NCI-H2081 (cell line): ENCODE results near the gene FGGY.
A peak's percentile ranks its signal among the peaks of the same experiment; 100 is the strongest.
"Not testable (repeated sequence)": the region's sequence is repeated elsewhere in the genome, so short reads cannot be mapped to it uniquely, and the experiment has no call there.

Source experiments
- DNase-seq, 2 experiments: peaks; one replicate each; lab custom pipeline; 2025; lab: John Stamatoyannopoulos, UW

Gene FGGY

GRCh38 chr1:59484096-59484495 lies 187.2 kb downstream of the FGGY start:
- DNase-seq, result no peak

DNA sequence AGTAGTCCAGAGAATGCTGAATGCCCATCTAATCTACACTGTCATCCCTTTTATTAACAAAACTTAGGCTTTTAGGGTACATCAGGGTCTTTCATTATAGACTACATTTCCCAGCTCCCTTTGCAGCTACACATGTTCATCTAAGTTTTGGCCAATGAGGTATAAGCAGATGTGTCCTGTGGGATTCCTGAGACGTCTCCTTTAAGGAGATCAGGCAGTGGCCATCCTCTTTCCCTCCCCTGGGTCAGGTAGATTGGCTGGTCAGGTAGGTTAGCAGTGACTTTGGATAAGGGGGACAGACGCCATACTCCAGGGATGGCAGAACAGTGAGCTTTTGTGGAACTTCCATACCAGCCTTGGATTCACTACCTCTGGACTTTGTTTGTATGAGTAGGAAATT lies 188.3 kb downstream of the FGGY start:
- DNase-seq, result no peak

- no peak for DNase-seq
These were observed 189.1 kb downstream of the FGGY start for GRCh38 chr1:59485949-59486348.

DNA sequence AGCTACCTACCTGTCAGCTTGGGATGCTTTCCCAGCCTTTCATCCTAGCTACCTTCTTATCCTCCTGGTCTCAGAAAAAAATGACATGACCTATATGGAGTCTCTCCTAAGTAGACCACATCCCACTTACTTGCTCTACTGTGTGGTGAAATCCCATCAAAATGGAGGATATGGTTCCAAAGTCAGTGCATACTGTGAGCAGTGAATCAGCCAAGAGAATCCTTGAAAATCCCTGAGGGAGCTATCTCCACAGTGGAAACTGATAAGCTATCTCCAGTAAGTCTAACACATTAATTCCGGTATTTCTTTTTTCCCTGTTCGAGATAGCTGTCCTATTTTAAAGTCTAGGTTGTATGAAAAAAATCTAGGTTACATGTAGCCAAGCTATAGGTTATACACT lies 189.7 kb downstream of the FGGY start:
- DNase-seq, result no peak

- no peak for DNase-seq
These were observed 190.6 kb downstream of the FGGY start for GRCh38 chr1:59487335-59488031.

DNA sequence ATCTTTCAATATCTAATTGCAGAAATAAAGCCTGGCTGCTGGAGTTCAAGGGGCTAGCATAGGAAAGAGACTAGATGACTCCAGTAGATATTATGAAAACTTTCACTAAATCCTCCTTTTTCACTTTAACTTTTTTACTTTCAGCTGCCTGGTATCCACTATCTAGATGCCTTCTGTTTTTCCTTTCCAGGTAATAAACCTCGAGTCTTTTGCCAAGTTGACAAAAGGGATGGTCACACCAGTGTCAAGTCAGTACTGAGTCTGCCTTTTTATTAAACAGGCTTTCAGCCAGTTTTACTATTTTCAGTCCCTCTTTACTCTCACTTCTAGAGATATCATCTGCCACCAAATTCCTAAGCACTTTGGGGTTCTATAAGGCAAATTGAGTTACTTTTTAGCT lies 195.6 kb downstream of the FGGY start:
- DNase-seq, result no peak

GRCh38 chr1:59494145-59494833 lies 197.4 kb downstream of the FGGY start:
- no peak for DNase-seq

DNA sequence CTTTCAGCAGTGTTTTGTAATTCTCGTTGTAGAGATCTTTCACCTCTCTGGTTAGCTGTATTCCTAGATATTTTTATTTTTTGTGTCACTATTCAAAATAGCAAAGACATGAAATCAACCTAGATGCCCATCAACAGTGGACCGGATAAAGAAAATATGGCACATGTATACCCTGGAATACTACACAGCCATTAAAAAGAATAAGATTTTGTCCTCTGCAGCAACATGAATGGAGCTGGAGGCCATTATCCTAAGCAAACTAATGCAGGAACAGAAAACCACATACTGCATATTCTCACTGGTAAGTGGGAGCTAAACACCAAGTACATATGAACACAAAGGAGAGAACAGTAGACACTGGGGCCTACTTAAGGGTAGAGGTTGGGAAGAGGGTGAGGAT lies 199.3 kb downstream of the FGGY start:
- DNase-seq, result not testable (repeated sequence)

GRCh38 chr1:59497616-59498015 lies 200.7 kb downstream of the FGGY start:
- no peak for DNase-seq

DNA sequence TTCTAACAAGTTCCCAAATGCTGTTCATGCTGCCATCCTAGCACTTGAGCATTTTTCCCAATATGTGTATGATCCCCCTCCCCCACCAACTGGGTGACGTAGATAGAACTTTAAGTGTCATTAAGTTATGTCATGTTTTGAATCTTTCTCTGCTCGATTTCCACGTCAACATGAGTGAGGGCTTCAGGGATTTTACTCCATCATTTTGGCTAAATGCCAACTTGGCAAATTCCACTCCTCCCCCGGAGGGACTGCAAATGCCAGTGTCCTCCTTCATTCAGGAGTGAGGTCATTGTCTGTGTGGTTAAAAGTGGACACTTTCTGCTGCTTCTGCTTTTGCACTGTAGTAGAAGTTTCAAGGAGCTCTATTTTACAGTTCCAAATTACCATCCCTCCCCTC lies 201.7 kb downstream of the FGGY start:
- DNase-seq, result no peak

DNA sequence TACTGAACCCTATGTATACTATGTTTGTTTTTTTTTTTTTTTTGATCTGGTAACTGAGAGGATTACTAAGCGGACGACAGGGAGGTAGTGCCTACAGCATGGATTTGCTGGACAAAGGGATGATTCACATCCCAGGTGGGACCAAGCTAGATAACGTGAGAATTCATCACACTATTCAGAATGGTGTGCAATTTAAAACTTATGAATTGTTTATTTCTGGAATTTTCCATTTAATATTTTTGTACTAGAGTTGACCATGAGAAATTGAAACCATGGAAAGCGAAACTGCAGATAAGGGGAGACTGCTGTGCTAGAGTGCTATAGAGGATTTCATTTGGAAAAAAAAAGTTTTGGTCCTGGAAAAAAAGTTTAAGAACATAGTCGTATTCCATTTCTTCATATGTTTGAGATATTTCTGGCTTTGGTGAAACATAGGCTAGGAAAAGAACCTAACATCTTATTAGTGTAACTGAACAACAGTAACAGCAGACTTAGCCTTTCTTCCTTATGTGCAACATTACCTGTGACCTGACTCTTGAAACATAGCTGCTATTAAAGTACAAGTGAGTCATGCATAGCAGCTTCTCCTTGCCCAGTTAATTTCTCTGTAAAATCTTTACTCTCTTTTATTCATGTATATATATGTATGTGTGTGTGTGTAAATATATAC lies 202.5 kb downstream of the FGGY start:
- DNase-seq, result no peak

DNA sequence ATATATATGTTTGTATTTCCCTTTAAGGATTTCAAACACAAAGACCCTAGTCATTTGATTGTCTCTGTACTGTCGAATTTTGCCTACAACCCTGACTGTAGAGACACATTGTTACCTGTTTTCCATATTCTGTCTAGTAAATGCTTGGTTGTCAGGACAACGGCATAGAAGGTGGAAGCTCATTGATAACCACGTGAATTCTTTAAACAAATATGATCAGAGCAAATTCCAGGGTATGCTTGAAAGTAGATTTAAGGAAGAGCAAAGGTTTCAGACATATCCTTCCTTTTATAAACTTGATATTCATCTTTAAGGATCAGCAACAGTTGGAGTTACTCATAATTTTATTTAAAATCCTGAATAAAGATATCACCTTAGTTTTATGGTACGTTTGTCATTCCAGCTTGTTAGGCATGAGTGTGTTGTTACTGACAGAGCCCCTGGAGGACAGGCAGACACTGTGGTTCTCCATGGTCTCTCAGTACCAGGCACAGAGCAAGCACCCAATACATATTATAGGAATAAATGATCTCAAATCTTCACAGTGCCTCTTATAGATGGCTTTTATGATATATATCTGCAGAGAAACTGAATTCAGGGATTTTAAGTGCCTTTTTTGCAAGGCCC lies 203.2 kb downstream of the FGGY start:
- no peak for DNase-seq

- DNase-seq, result peak in 1 of 2 experiments; percentile 17
These were observed 204.3 kb downstream of the FGGY start for GRCh38 chr1:59500950-59501742.

- DNase-seq, result peak; percentile 23 to 55
These were observed 205.3 kb downstream of the FGGY start for GRCh38 chr1:59502009-59502691.

DNA sequence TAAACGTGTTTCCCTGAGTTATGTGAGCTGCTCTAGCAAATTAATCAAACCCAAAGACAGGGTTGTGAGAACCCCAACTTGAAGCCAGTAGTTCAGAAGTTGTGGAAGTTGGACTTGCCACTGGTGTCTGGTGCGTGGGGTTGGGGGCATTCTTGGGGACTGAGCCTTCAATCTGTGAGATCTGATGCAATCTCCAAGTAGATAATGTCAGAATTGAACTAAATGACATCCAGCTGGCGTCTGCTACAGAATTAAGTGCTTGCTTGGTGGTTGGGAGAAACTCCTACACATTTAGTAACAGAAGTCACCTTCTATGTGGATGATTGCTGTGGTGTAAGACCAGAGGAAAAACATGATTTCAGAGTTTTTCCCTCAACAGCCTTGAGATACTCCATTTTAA lies 207.4 kb downstream of the FGGY start:
- DNase-seq, result no peak

GRCh38 chr1:59505596-59506028 lies 208.7 kb downstream of the FGGY start:
- DNase-seq, result peak; percentile 2 to 14

DNA sequence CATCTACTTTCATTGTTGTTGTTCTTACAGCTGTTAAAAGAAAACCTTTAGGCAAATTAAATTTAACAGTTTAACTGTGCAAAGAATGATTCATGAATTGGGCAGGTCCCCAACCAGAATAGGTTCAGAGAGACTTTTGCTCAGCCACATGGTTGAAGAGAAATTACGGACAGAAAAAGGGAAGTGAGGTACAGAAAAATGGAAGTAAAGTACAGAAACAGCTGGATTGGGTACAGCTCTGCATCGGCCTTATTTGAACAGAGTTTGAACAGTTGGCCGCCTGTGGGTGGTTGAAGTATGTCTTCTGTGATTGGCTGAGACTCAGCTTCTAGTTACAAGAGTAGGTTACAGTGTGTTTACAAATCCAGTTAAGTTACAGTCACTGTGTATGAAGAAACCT lies 210.1 kb downstream of the FGGY start:
- no peak for DNase-seq

DNA sequence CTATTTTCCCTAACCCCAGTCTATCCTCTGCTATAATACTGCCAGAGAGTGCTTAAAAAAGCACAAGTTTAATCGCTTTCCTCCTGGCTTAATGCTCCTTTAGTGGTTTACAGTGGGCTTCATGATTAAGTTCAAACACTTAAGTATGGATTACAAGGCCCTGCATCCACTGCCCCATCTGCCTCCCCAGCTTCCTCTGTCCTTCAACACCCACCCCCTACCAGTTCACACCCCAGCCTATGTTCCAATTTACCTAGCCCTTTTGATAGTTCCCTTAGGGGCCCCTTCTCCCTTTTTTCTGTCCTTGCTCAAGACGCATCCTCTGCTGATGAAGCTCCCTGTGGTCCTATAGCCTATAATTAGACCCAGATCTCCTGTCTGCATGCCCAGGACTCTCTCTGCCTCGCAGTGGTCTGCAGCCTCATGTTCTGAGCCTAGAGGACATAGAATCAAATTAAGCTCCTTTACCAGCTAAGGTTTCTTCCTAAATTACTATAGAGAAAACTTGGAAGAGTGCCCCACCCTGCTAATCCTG lies 212.5 kb downstream of the FGGY start:
- no peak for DNase-seq

DNA sequence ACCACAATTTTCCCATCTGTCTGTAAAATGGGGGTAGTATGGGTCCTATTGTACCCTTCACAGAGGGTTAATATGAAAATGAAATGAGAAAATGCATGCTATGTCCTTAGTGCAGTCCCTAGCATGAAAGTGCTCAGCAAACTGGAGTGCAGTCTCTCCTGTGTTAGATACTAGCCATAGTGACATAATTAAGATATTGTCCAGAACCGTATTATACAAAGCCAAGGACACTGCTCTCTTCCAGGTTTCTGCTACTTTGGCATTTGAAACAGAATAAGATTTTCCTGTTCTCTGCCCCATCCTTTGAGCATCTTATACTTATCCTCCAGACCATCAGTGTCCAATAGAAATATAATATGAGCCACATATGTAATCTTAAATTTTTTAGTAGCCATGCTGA lies 213.4 kb downstream of the FGGY start:
- no peak for DNase-seq

GRCh38 chr1:59511476-59512465 lies 214.9 kb downstream of the FGGY start:
- DNase-seq, result no peak
